Measurements from ENCODE around the gene STK39. TPM values are rescaled to one million over a fixed set of nuclear protein-coding genes. Genes with fewer than 3 reads are reported as not detected.
"Not testable (repeated sequence)": the region's sequence is repeated elsewhere in the genome, so short reads cannot be mapped to it uniquely, and the experiment has no call there.

Gene STK39
- total and polyA plus RNA-seq, 5 experiments from 2014 or later: 4.3 to 18.1 (median 8.3) TPM

DNA sequence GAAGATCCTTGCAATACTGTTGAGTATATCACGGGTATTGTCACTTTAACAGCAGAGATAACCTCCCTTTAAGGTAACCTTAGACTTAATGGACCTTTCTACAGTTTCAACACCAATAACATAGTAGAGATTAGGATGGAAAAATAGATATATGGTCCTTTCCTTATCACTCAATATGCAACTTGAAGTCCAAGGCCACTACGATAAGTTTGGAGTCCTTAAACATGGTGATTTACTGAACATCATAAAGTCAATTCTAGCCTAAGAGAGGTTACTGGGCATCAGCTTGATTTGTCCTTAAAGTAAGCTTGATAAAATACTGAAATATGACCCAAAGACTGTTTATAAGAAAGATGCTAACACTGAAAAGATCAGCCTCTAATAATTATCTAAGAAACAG, 203.2 kb downstream of the STK39 start:
- DNase-seq (no peak), ATAC-seq (no peak)
- peaks cover 0 to 35% (median 4%) of the 10 kb centered on the region in 4 donors for H3K4me1 Mint-ChIP-seq
- POLR2A ChIA-PET: no interaction called here
- no peak overlapping the region for H3K27ac Mint-ChIP-seq
- H3K9me3 Mint-ChIP-seq: no peaks in the 10 kb centered on the region
- no peak overlapping the region for H3K4me3 Mint-ChIP-seq
- H3K27me3 Mint-ChIP-seq: no peaks in the 10 kb centered on the region
- H3K36me3 Mint-ChIP-seq: peaks cover 3 to 34% (median 29%) of the 10 kb centered on the region in 3 donors

GRCh38 chr2:168042127-168042824, 205.1 kb downstream of the STK39 start:
- H3K9me3 Mint-ChIP-seq, H3K4me3 Mint-ChIP-seq, DNase-seq, H3K27me3 Mint-ChIP-seq, ATAC-seq: not testable (repeated sequence)
- peak overlapping the region in 1 of 10 donors; percentile 12 for H3K27ac Mint-ChIP-seq
- peaks cover 3 to 36% (median 35%) of the 10 kb centered on the region in 3 donors for H3K36me3 Mint-ChIP-seq
- POLR2A ChIA-PET: interaction anchor here (0.6 to 0.7 kb wide), 2 partner anchors 13 to 447 kb away, joined by 3 read pairs; no protein-coding TSS in a partner anchor
- peaks cover 0 to 41% (median 2%) of the 10 kb centered on the region in 4 donors for H3K4me1 Mint-ChIP-seq

- H3K4me1 Mint-ChIP-seq: peaks cover 4 to 40% (median 7%) of the 10 kb centered on the region in 4 donors
- no peak overlapping the region for H3K4me3 Mint-ChIP-seq
- DNase-seq (no peak), ATAC-seq (no peak)
- POLR2A ChIA-PET: no interaction called here
- H3K27ac Mint-ChIP-seq: peak overlapping the region in 1 of 10 donors; percentile 21
- no peaks in the 10 kb centered on the region for H3K9me3 Mint-ChIP-seq
- no peaks in the 10 kb centered on the region for H3K27me3 Mint-ChIP-seq
- peaks cover 0 to 48% (median 25%) of the 10 kb centered on the region in 3 donors for H3K36me3 Mint-ChIP-seq
These were observed 207.5 kb downstream of the STK39 start for GRCh38 chr2:168039881-168040280.

DNA sequence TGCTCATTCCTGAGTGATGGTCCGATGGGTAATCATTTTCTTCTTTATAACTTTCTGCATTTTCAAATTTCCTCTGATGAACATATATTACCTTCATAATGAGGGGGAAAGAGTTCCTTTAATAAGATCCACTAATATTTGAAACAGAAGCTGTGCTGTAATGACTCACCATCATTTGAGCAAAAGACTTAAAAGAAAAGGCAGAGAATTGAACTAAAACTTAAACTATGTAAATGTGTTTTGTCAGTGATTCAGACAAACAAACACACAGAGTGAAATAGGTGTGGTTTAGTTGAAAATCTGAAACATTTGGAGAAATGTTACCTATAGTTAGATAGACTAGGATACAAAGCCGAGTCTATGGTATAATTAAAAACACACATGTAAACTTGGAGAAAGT, 209.6 kb downstream of the STK39 start:
- DNase-seq: no peak
- POLR2A ChIA-PET: no interaction called here
- Mint-ChIP-seq H3K4me1 (peaks cover 3 to 27% (median 6%) of the 10 kb centered on the region in 4 donors), H3K27ac (no peak overlapping the region), H3K9me3 (no peaks in the 10 kb centered on the region), H3K4me3 (no peak overlapping the region), H3K27me3 (no peaks in the 10 kb centered on the region), H3K36me3 (peaks cover 0 to 58% (median 31%) of the 10 kb centered on the region in 3 donors)
- ATAC-seq: no peak

- no peaks in the 10 kb centered on the region for H3K9me3 Mint-ChIP-seq
- H3K36me3 Mint-ChIP-seq: peaks cover 0 to 61% (median 31%) of the 10 kb centered on the region in 3 donors
- no peak overlapping the region for H3K27ac Mint-ChIP-seq
- peak overlapping the region in 1 of 10 donors; percentile 52 for H3K4me3 Mint-ChIP-seq
- H3K27me3 Mint-ChIP-seq: no peaks in the 10 kb centered on the region
- POLR2A ChIA-PET: no interaction called here
- no peak for ATAC-seq
- DNase-seq: no peak
- peaks cover 3 to 13% (median 6%) of the 10 kb centered on the region in 4 donors for H3K4me1 Mint-ChIP-seq
These were observed 211.9 kb downstream of the STK39 start for GRCh38 chr2:168035458-168035857.

GRCh38 chr2:168034616-168035015, 212.8 kb downstream of the STK39 start:
- no peak for DNase-seq
- H3K36me3 Mint-ChIP-seq: peaks cover 0 to 63% (median 31%) of the 10 kb centered on the region in 3 donors
- peaks cover 3 to 9% (median 6%) of the 10 kb centered on the region in 4 donors for H3K4me1 Mint-ChIP-seq

DNA sequence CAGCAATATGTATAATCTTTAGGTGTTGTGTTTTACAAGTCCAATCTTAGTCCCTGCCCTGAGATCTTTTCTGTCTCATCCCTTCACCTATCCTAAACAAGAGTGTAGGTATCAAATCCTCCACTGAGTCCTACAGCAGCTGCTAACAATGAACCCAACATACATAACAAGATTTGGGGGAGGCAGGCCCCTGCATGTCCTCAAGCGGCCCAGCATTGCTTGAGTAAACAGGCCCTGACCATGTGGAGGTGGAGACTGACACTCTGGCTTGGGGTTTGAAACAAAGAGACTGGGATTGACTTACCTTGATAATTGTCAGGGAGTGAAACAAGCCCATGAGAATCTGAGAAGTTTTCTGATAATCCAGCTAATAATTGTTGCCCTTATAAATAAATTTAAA, 213.4 kb downstream of the STK39 start:
- POLR2A ChIA-PET: interaction anchor here (1.2 kb wide), 1 partner anchor 10 kb away, joined by 4 read pairs; no protein-coding TSS in a partner anchor
- H3K4me1 Mint-ChIP-seq: peaks cover 3 to 8% (median 6%) of the 10 kb centered on the region in 4 donors
- DNase-seq (no peak), ATAC-seq (no peak)
- H3K27ac Mint-ChIP-seq: no peak overlapping the region
- H3K36me3 Mint-ChIP-seq: peaks cover 0 to 65% (median 31%) of the 10 kb centered on the region in 3 donors
- H3K9me3 Mint-ChIP-seq: no peaks in the 10 kb centered on the region
- no peak overlapping the region for H3K4me3 Mint-ChIP-seq
- no peaks in the 10 kb centered on the region for H3K27me3 Mint-ChIP-seq

More at GRCh38 chr2:168034616-168035015, 212.8 kb downstream of the STK39 start:
- no peak for ATAC-seq
- H3K27me3 Mint-ChIP-seq: no peaks in the 10 kb centered on the region
- H3K27ac Mint-ChIP-seq: no peak overlapping the region
- no peaks in the 10 kb centered on the region for H3K9me3 Mint-ChIP-seq
- POLR2A ChIA-PET: no interaction called here
- no peak overlapping the region for H3K4me3 Mint-ChIP-seq

DNA sequence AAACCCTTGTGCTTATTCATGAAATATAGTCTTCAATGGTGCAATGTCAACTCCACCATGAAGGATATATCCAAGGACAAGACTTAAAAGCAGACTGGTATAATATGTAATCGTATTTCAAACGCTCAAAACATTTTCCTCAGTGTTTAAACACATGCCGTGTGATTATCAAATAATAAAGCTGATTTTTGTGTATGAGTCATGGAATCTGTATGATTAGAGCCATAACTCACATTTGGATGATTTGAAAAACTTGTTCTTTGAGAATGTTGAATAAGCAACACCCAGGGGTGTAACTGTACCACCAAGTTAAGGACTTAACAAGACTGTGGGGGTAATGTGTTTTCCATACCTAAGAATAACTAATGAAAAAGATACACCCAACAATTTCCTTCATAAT, 215.3 kb downstream of the STK39 start:
- DNase-seq: no peak
- H3K27ac Mint-ChIP-seq: no peak overlapping the region
- H3K27me3 Mint-ChIP-seq: no peaks in the 10 kb centered on the region
- ATAC-seq: no peak
- POLR2A ChIA-PET: no interaction called here
- H3K9me3 Mint-ChIP-seq: no peaks in the 10 kb centered on the region
- no peak overlapping the region for H3K4me3 Mint-ChIP-seq
- H3K36me3 Mint-ChIP-seq: peaks cover 0 to 62% (median 27%) of the 10 kb centered on the region in 3 donors
- H3K4me1 Mint-ChIP-seq: peaks cover 1 to 9% (median 4%) of the 10 kb centered on the region in 4 donors

GRCh38 chr2:168030862-168031624, 216.4 kb downstream of the STK39 start:
- peaks cover 0 to 6% (median 4%) of the 10 kb centered on the region in 4 donors for H3K4me1 Mint-ChIP-seq
- no peak overlapping the region for H3K27ac Mint-ChIP-seq
- no peaks in the 10 kb centered on the region for H3K9me3 Mint-ChIP-seq
- POLR2A ChIA-PET: no interaction called here
- H3K27me3 Mint-ChIP-seq: no peaks in the 10 kb centered on the region
- H3K4me3 Mint-ChIP-seq: no peak overlapping the region
- no peak for DNase-seq
- ATAC-seq: no peak
- peaks cover 2 to 64% (median 30%) of the 10 kb centered on the region in 3 donors for H3K36me3 Mint-ChIP-seq

DNA sequence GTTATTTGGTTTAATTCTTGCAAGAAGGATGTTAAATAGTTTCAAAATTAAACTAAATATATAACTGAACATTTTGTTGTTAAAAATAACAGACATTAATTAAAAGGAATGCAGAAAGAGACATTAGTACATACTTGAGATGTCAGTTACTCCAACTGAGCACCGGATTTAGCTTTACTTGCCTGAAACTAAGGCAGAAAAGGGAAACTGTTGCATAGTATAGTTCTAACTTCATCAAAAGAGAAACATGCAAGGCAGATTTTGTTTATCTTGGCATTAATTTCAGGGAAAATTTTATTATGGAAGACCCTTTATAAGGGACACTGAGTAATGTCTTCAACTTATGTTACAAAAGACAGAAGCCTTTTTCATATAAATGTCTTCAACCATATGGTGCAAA, 218.3 kb downstream of the STK39 start:
- no peak for DNase-seq
- H3K4me1 Mint-ChIP-seq: peaks cover 0 to 11% (median 5%) of the 10 kb centered on the region in 4 donors
- H3K27ac Mint-ChIP-seq: no peak overlapping the region
- H3K36me3 Mint-ChIP-seq: peaks cover 12 to 59% (median 34%) of the 10 kb centered on the region in 3 donors
- no peaks in the 10 kb centered on the region for H3K27me3 Mint-ChIP-seq
- H3K4me3 Mint-ChIP-seq: no peak overlapping the region
- POLR2A ChIA-PET: interaction anchor here (0.6 kb wide), 1 partner anchor 14 kb away, joined by 3 read pairs; no protein-coding TSS in a partner anchor
- ATAC-seq: no peak
- no peaks in the 10 kb centered on the region for H3K9me3 Mint-ChIP-seq

DNA sequence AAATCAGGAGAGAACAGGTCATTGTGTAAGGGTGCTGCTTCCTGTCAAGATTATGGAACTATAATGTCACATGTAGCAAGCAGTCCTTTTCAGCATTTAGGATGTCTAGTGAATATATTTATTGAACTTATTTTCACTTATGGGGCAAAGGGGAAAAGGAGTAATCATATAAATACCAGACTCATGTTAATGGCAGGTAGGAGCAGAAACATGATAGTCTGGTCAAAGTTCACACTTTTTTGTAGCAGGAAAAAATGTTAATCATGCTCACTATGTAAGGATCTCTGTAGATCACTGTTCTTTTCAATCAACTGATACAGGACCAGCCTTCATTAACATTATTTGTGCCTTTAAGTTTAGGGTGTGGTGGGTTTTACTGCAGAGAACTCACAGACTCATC, 219.0 kb downstream of the STK39 start:
- H3K4me3 Mint-ChIP-seq: no peak overlapping the region
- no peak overlapping the region for H3K27ac Mint-ChIP-seq
- H3K9me3 Mint-ChIP-seq: no peaks in the 10 kb centered on the region
- DNase-seq (no peak), ATAC-seq (no peak)
- POLR2A ChIA-PET: no interaction called here
- peaks cover 12 to 54% (median 29%) of the 10 kb centered on the region in 3 donors for H3K36me3 Mint-ChIP-seq
- no peaks in the 10 kb centered on the region for H3K27me3 Mint-ChIP-seq
- peaks cover 0 to 11% (median 5%) of the 10 kb centered on the region in 4 donors for H3K4me1 Mint-ChIP-seq

- POLR2A ChIA-PET: no interaction called here
- H3K9me3 Mint-ChIP-seq: no peaks in the 10 kb centered on the region
- H3K4me3 Mint-ChIP-seq: no peak overlapping the region
- H3K27ac Mint-ChIP-seq: no peak overlapping the region
- DNase-seq (no peak), ATAC-seq (no peak)
- H3K4me1 Mint-ChIP-seq: peaks cover 0 to 11% (median 5%) of the 10 kb centered on the region in 4 donors
- H3K36me3 Mint-ChIP-seq: peaks cover 12 to 43% (median 27%) of the 10 kb centered on the region in 3 donors
- no peaks in the 10 kb centered on the region for H3K27me3 Mint-ChIP-seq
These were observed 221.8 kb downstream of the STK39 start for GRCh38 chr2:168025487-168026202.
